Prostate gland (tissue), 2 donors: Measurements from ENCODE around the gene NDUFB3.

Experiments
- CTCF ChIP-seq, 4 experiments: fragments of 200-600 bp in 2 of 4; fragments of 450-650 bp in 2 of 4; sonication (generic) in 2 of 4; IDR thresholded peaks; 1 replicate in 3 of 4; 2 replicates in 1 of 4; pipeline ENCODE4 v1.5.1; 2016 to 2019; ENCODE audit warnings: antibody characterized with exemption in 4 of 4, mild to moderate bottlenecking in 2 of 4, moderate library complexity in 2 of 4
- POLR2A ChIP-seq: fragments of 450-650 bp; IDR thresholded peaks from one replicate; pipeline ENCODE4 v1.6.1; 2016; ENCODE audit warnings: antibody characterized with exemption, mild to moderate bottlenecking
- POLR2AphosphoS5 ChIP-seq: sonication (generic); formaldehyde crosslinking; IDR thresholded peaks from one replicate; pipeline ENCODE4 v1.6.1; 2017; ENCODE audit warnings: antibody characterized with exemption

GRCh38 chr2:201024518-201024917 lies 47.3 kb upstream of the NDUFB3 start:
- TF ChIP-seq CTCF (IDR thresholded peaks at IDR 0.05) (no peak), POLR2A (no peak), POLR2AphosphoS5 (no peak)
